Fibroblast of pulmonary artery (primary cell): ENCODE data around the gene CEP164.

Experiments used
- DNase-seq: peaks from one replicate; pipeline ENCODE4 v3.0.0-alpha.2; 2010; ENCODE audit warnings: low read depth
- H3K4me3 ChIP-seq: replicated peaks from 2 replicates; pipeline ENCODE4 v1.5.1; 2011; ENCODE audit warnings: low read depth, mild to moderate bottlenecking, control low read depth, low read length, moderate library complexity
- CTCF ChIP-seq: IDR thresholded peaks from 2 replicates; pipeline ENCODE4 v1.5.1; 2011; ENCODE audit warnings: mild to moderate bottlenecking, control low read depth, low read length, inconsistent platforms; ENCODE audit errors: missing control alignments

CEP164 gene

GRCh38 chr11:117412653-117413275, 85.1 kb downstream of the CEP164 start:
- no peak for DNase-seq
- no peak overlapping the region for H3K4me3 ChIP-seq
- TF ChIP-seq CTCF = no peak

- no peak for TF ChIP-seq CTCF
- no peak for DNase-seq
- H3K4me3 ChIP-seq = no peak overlapping the region
These were observed 86.0 kb downstream of the CEP164 start for GRCh38 chr11:117413616-117414015.

GRCh38 chr11:117414724-117415123, 87.1 kb downstream of the CEP164 start:
- TF ChIP-seq CTCF = no peak
- no peak overlapping the region for H3K4me3 ChIP-seq
- no peak for DNase-seq

GRCh38 chr11:117415358-117415896, 87.8 kb downstream of the CEP164 start:
- no peak for DNase-seq
- no peak overlapping the region for H3K4me3 ChIP-seq
- TF ChIP-seq CTCF = no peak

GRCh38 chr11:117417342-117417741, 89.7 kb downstream of the CEP164 start:
- no peak overlapping the region for H3K4me3 ChIP-seq
- no peak for TF ChIP-seq CTCF
- DNase-seq = no peak

- no peak overlapping the region for H3K4me3 ChIP-seq
These were observed 90.2 kb downstream of the CEP164 start for GRCh38 chr11:117417856-117418255.

More at GRCh38 chr11:117417856-117418255, 90.2 kb downstream of the CEP164 start:
- TF ChIP-seq CTCF = no peak
- no peak for DNase-seq
